HG03196 (cell line): Measurements from ENCODE around the gene IMPG1.

Experiments used
- ATAC-seq: cut with Tn5 transposase; IDR thresholded peaks from one replicate; pipeline ENCODE4 v1.9.1; 2021; ENCODE audit not compliant: unreplicated experiment

IMPG1 gene

GRCh38 chr6:76072562-76072961, at the start of gene IMPG1:
Gene IMPG1 (minus strand): TSS chr6:76072662. CDS start chr6:76072488, 174 bp downstream.
- no peak for ATAC-seq

- ATAC-seq, result no peak
Observed at GRCh38 chr6:76120302-76120701, 47.8 kb upstream of the IMPG1 start.

GRCh38 chr6:76073281-76073680, 819 bp upstream of the IMPG1 start:
- no peak for ATAC-seq

- ATAC-seq, result no peak
Observed at GRCh38 chr6:76057469-76057868, 15.0 kb downstream of the IMPG1 start.

GRCh38 chr6:76052314-76052713, 20.1 kb downstream of the IMPG1 start:
- no peak for ATAC-seq

GRCh38 chr6:76043690-76044089, 28.8 kb downstream of the IMPG1 start:
- ATAC-seq, result no peak

- ATAC-seq, result no peak
Observed at GRCh38 chr6:76035713-76036112, 36.7 kb downstream of the IMPG1 start.

GRCh38 chr6:76026101-76026500, 46.4 kb downstream of the IMPG1 start:
- ATAC-seq, result no peak

- ATAC-seq, result no peak
Observed at GRCh38 chr6:76014626-76015530, 57.6 kb downstream of the IMPG1 start.

GRCh38 chr6:76004202-76004601, 68.3 kb downstream of the IMPG1 start:
- peak; percentile 61 for ATAC-seq

GRCh38 chr6:76003686-76004085, 68.8 kb downstream of the IMPG1 start:
- no peak for ATAC-seq

GRCh38 chr6:76003113-76003512, 69.3 kb downstream of the IMPG1 start:
- no peak for ATAC-seq

GRCh38 chr6:76000629-76001028, 71.8 kb downstream of the IMPG1 start:
- ATAC-seq, result no peak

GRCh38 chr6:75997696-75998095, 74.8 kb downstream of the IMPG1 start:
- no peak for ATAC-seq

GRCh38 chr6:75993236-75994162, 79.0 kb downstream of the IMPG1 start:
- ATAC-seq, result no peak

GRCh38 chr6:75991941-75992340, 80.5 kb downstream of the IMPG1 start:
- ATAC-seq, result no peak

- no peak for ATAC-seq
Observed at GRCh38 chr6:75986935-75987334, 85.5 kb downstream of the IMPG1 start.

GRCh38 chr6:75975904-75976303, 96.6 kb downstream of the IMPG1 start:
- no peak for ATAC-seq

GRCh38 chr6:75970093-75970492, 102.4 kb downstream of the IMPG1 start:
- no peak for ATAC-seq

GRCh38 chr6:75968143-75968542, 104.3 kb downstream of the IMPG1 start:
- ATAC-seq, result no peak

GRCh38 chr6:75963569-75963968, 108.9 kb downstream of the IMPG1 start:
- no peak for ATAC-seq

GRCh38 chr6:75952128-75952527, 120.3 kb downstream of the IMPG1 start:
- no peak for ATAC-seq
